ENCODE measurements around the gene MRNIP. TPM values are rescaled to one million over a fixed set of nuclear protein-coding genes. Genes with fewer than 3 reads are reported as not detected.
A peak's percentile ranks its signal among the peaks of the same experiment; 100 is the strongest.

MRNIP gene
- total and polyA plus RNA-seq, 12 donors: 6.6 to 45.1 (median 12.7) TPM

- H3K27me3 ChIP-seq: no peaks in the 10 kb centered on the region
- peaks cover 0 to 38% (median 22%) of the 10 kb centered on the region in 9 donors for H3K36me3 ChIP-seq
- no peak for ATAC-seq
- H3K27ac ChIP-seq: peak overlapping the region in 1 of 10 donors; percentile 47
- no peak for DNase-seq
- WGBS, 2 donors: 63 to 67% methylated on average over 18 of the region's 18 CpGs
- H3K4me3 ChIP-seq: no peak overlapping the region
- TF ChIP-seq, protein P1, sequence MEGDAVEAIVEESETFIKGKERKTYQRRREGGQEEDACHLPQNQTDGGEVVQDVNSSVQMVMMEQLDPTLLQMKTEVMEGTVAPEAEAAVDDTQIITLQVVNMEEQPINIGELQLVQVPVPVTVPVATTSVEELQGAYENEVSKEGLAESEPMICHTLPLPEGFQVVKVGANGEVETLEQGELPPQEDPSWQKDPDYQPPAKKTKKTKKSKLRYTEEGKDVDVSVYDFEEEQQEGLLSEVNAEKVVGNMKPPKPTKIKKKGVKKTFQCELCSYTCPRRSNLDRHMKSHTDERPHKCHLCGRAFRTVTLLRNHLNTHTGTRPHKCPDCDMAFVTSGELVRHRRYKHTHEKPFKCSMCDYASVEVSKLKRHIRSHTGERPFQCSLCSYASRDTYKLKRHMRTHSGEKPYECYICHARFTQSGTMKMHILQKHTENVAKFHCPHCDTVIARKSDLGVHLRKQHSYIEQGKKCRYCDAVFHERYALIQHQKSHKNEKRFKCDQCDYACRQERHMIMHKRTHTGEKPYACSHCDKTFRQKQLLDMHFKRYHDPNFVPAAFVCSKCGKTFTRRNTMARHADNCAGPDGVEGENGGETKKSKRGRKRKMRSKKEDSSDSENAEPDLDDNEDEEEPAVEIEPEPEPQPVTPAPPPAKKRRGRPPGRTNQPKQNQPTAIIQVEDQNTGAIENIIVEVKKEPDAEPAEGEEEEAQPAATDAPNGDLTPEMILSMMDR (IDR thresholded peaks at IDR 0.05): no peak
- H3K9me3 ChIP-seq: no peaks in the 10 kb centered on the region
- intact Hi-C loops (cut with DNase I): loop anchor here in 2 of 10 donors (5.0 kb wide), 1 partner anchor 103 kb away; the partner anchor contains the start of gene TBC1D9B (in 2 of the 2)
- H3K4me1 ChIP-seq: peaks cover 15 to 55% (median 46%) of the 10 kb centered on the region in 9 donors
Observed at GRCh38 chr5:179803651-179804554, 54.7 kb downstream of the MRNIP start.

GRCh38 chr5:179802950-179803562 lies 55.6 kb downstream of the MRNIP start:
- H3K27me3 ChIP-seq: no peaks in the 10 kb centered on the region
- no peaks in the 10 kb centered on the region for H3K9me3 ChIP-seq
- 79 to 83% methylated on average over 11 of the region's 11 CpGs for WGBS, 2 donors
- peaks cover 15 to 55% (median 46%) of the 10 kb centered on the region in 9 donors for H3K4me1 ChIP-seq
- peak overlapping the region in 1 of 10 donors; percentile 47 for H3K27ac ChIP-seq
- ATAC-seq (no peak), DNase-seq (no peak)
- H3K4me3 ChIP-seq: no peak overlapping the region
- TF ChIP-seq, protein P1 (IDR thresholded peaks at IDR 0.05): no peak
- intact Hi-C loops (cut with DNase I): loop anchor here in 2 of 10 donors (5.0 kb wide), 1 partner anchor 104 kb away; the partner anchor contains the start of gene TBC1D9B (in 2 of the 2)
- H3K36me3 ChIP-seq: peaks cover 0 to 47% (median 31%) of the 10 kb centered on the region in 9 donors

DNA sequence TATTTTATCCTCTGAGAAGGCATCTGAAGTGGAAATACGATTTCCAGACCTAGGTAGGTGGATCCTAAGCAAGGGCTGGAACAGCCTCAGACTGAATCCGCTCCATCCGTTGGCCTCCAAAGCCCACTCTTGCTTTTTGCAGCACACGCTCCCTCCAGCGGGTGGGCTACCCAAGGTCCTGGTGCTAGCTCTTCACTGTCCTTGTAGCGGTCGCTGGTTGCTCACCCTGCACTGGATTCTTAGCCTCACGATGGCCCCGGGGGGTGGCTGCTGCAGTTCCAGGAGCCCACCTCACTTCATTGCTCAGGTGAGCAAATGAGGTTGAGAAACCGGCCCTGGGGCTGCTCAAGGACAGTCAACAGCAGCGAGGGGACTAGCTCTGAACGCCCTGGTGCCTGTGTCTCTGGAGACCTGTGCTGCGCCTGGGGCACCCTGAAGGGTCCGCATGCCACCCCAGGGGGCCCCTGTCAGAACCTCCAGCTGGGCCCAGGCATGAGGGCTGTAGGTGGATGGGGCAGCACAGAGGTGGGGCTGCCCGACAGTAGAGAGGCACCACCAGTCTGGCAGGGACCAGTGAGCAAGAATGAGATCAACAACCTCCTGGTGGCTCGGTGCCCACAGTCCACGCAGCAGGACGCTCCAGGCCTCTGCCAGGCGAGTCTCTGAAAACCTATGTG lies 56.3 kb downstream of the MRNIP start:
- no peak overlapping the region for H3K27ac ChIP-seq
- peaks cover 15 to 48% (median 42%) of the 10 kb centered on the region in 9 donors for H3K4me1 ChIP-seq
- intact Hi-C loops (cut with DNase I): loop anchor here in 2 of 10 donors (5.0 kb wide), 1 partner anchor 105 kb away; the partner anchor contains the start of gene TBC1D9B (in 2 of the 2)
- peaks cover 0 to 54% (median 38%) of the 10 kb centered on the region in 9 donors for H3K36me3 ChIP-seq
- DNase-seq: no peak
- H3K9me3 ChIP-seq: no peaks in the 10 kb centered on the region
- H3K4me3 ChIP-seq: no peak overlapping the region
- ATAC-seq: no peak
- TF ChIP-seq, protein P1 (IDR thresholded peaks at IDR 0.05): no peak
- WGBS, 2 donors: 77 to 82% methylated on average over 19 of the region's 19 CpGs
- no peaks in the 10 kb centered on the region for H3K27me3 ChIP-seq
